Adipocyte (in vitro differentiated cells): Measurements from ENCODE around the gene IRGC.
"Not testable (repeated sequence)": the region's sequence is repeated elsewhere in the genome, so short reads cannot be mapped to it uniquely, and the experiment has no call there.

ENCODE experiments used
- DNase-seq: peaks from one replicate; pipeline ENCODE4 v3.0.0-alpha.2; 2015; ENCODE audit warnings: low read depth
- H3K27me3 ChIP-seq: replicated peaks from 2 replicates; pipeline ENCODE4 v1.7.0; 2013; ENCODE audit warnings: mild to moderate bottlenecking, low read length, moderate library complexity; ENCODE audit not compliant: control insufficient read depth, insufficient read depth
- H3K36me3 ChIP-seq: 2 replicates; pipeline ENCODE4 v1.7.0; 2013; ENCODE audit warnings: low read length, mild to moderate bottlenecking, moderate library complexity; ENCODE audit not compliant: control insufficient read depth, insufficient read depth, severe bottlenecking
- H3K4me1 ChIP-seq: 2 replicates; pipeline ENCODE4 v1.7.0; 2013; ENCODE audit warnings: mild to moderate bottlenecking, low read length, moderate library complexity; ENCODE audit not compliant: control insufficient read depth, insufficient read depth
- H3K4me3 ChIP-seq: 2 replicates; pipeline ENCODE4 v1.7.0; 2013; ENCODE audit warnings: mild to moderate bottlenecking, low read length, moderate library complexity
- H3K9ac ChIP-seq: 2 replicates; pipeline ENCODE4 v1.7.0; 2013; ENCODE audit warnings: mild to moderate bottlenecking, low read length, moderate library complexity
- H3K9me3 ChIP-seq: 2 replicates; pipeline ENCODE4 v1.7.0; 2013; ENCODE audit warnings: mild to moderate bottlenecking, low read length, moderate library complexity; ENCODE audit not compliant: control insufficient read depth

IRGC gene

GRCh38 chr19:43678512-43679261, 37.2 kb upstream of the IRGC start:
- Histone ChIP-seq H3K36me3 (no peaks in the 10 kb centered on the region), H3K9me3 (no peaks in the 10 kb centered on the region)

GRCh38 chr19:43681821-43682220, 34.1 kb upstream of the IRGC start:
- no peak overlapping the region for H3K9ac ChIP-seq
- DNase-seq, result no peak

More at GRCh38 chr19:43678512-43679261, 37.2 kb upstream of the IRGC start:
- no peak for DNase-seq
- Histone ChIP-seq H3K27me3 (no peaks in the 10 kb centered on the region), H3K4me1 (peaks cover 15% of the 10 kb centered on the region), H3K4me3 (no peak overlapping the region), H3K9ac (no peak overlapping the region)

GRCh38 chr19:43682269-43682668, 33.6 kb upstream of the IRGC start:
- H3K36me3 ChIP-seq, H3K9ac ChIP-seq, H3K4me3 ChIP-seq, H3K4me1 ChIP-seq, H3K9me3 ChIP-seq, DNase-seq, H3K27me3 ChIP-seq: not testable (repeated sequence)

More at GRCh38 chr19:43681821-43682220, 34.1 kb upstream of the IRGC start:
- Histone ChIP-seq H3K27me3 (no peaks in the 10 kb centered on the region), H3K36me3 (no peaks in the 10 kb centered on the region), H3K4me1 (peaks cover under 1% of the 10 kb centered on the region), H3K9me3 (no peaks in the 10 kb centered on the region), H3K4me3 (no peak overlapping the region)

GRCh38 chr19:43682824-43683661, 32.8 kb upstream of the IRGC start:
- Histone ChIP-seq H3K36me3 (no peaks in the 10 kb centered on the region), H3K9me3 (no peaks in the 10 kb centered on the region), H3K27me3 (no peaks in the 10 kb centered on the region), H3K4me3 (no peak overlapping the region), H3K9ac (no peak overlapping the region), H3K4me1 (peaks cover 13% of the 10 kb centered on the region)
- DNase-seq, result no peak

- H3K4me1 ChIP-seq, result peaks cover 14% of the 10 kb centered on the region
These were observed 32.0 kb upstream of the IRGC start for GRCh38 chr19:43683905-43684304.

GRCh38 chr19:43684326-43684725, 31.6 kb upstream of the IRGC start:
- Histone ChIP-seq H3K9me3 (no peaks in the 10 kb centered on the region), H3K36me3 (no peaks in the 10 kb centered on the region), H3K4me1 (peaks cover 14% of the 10 kb centered on the region), H3K27me3 (no peaks in the 10 kb centered on the region), H3K9ac (no peak overlapping the region), H3K4me3 (no peak overlapping the region)
- no peak for DNase-seq

More at GRCh38 chr19:43683905-43684304, 32.0 kb upstream of the IRGC start:
- no peak overlapping the region for H3K4me3 ChIP-seq
- H3K27me3 ChIP-seq, result no peaks in the 10 kb centered on the region
- no peaks in the 10 kb centered on the region for H3K9me3 ChIP-seq
- H3K9ac ChIP-seq, result no peak overlapping the region
- no peaks in the 10 kb centered on the region for H3K36me3 ChIP-seq
- no peak for DNase-seq

GRCh38 chr19:43687660-43687997, 28.2 kb upstream of the IRGC start:
- Histone ChIP-seq H3K9ac (no peak overlapping the region), H3K36me3 (no peaks in the 10 kb centered on the region), H3K9me3 (peaks cover 17% of the 10 kb centered on the region), H3K4me3 (no peak overlapping the region), H3K27me3 (no peaks in the 10 kb centered on the region), H3K4me1 (peaks cover 14% of the 10 kb centered on the region)
- no peak for DNase-seq

GRCh38 chr19:43688059-43688701, 27.7 kb upstream of the IRGC start:
- Histone ChIP-seq H3K4me3 (no peak overlapping the region), H3K9me3 (peaks cover 17% of the 10 kb centered on the region), H3K36me3 (no peaks in the 10 kb centered on the region), H3K4me1 (peaks cover 14% of the 10 kb centered on the region), H3K27me3 (no peaks in the 10 kb centered on the region), H3K9ac (no peak overlapping the region)
- no peak for DNase-seq

- Histone ChIP-seq H3K9ac (no peak overlapping the region), H3K4me1 (peaks cover 14% of the 10 kb centered on the region), H3K36me3 (no peaks in the 10 kb centered on the region), H3K4me3 (no peak overlapping the region), H3K9me3 (peaks cover 17% of the 10 kb centered on the region), H3K27me3 (no peaks in the 10 kb centered on the region)
- DNase-seq, result no peak
These were observed 25.4 kb upstream of the IRGC start for GRCh38 chr19:43690444-43690843.

GRCh38 chr19:43690890-43691289, 25.0 kb upstream of the IRGC start:
- H3K4me1 ChIP-seq, result peaks cover 14% of the 10 kb centered on the region
- no peak for DNase-seq
- no peaks in the 10 kb centered on the region for H3K36me3 ChIP-seq
- H3K9me3 ChIP-seq, result peaks cover 18% of the 10 kb centered on the region
- no peaks in the 10 kb centered on the region for H3K27me3 ChIP-seq
- H3K4me3 ChIP-seq, result no peak overlapping the region
- H3K9ac ChIP-seq, result no peak overlapping the region

- H3K4me3 ChIP-seq, result no peak overlapping the region
- peaks cover 25% of the 10 kb centered on the region for H3K9me3 ChIP-seq
- no peak overlapping the region for H3K9ac ChIP-seq
- no peaks in the 10 kb centered on the region for H3K27me3 ChIP-seq
- H3K4me1 ChIP-seq, result peaks cover 13% of the 10 kb centered on the region
- H3K36me3 ChIP-seq, result no peaks in the 10 kb centered on the region
- DNase-seq, result no peak
These were observed 24.1 kb upstream of the IRGC start for GRCh38 chr19:43691755-43692154.
